Measurements from ENCODE around the gene GSN.
A peak's percentile ranks its signal among the peaks of the same experiment; 100 is the strongest.

The GSN gene

DNA sequence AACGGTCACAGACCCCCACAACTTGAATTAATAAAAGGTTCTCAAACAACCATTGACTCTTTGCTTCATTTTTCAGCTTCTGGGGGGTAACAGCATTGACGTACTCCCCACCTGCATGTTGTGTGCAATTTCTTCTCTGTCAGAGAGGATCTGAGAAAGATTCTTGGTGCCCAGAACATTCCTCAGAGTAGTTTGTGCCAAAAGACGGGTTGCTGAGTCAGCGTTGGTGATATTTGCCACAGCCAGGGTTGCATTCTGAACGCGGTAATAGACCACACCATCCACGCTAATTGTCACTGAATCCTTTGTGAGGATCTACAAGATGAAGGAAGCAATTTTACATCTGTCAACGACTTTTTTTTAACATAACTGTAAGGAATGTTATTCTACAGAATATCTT, 81.0 kb downstream of the GSN start:
- peaks cover 16% of the 10 kb centered on the region for H3K36me3 ChIP-seq
- H3K4me1 ChIP-seq (ENCODE audit: control insufficient read depth in 1 of 2, insufficient read depth in 1 of 2, low read depth in 1 of 2, low read length in 1 of 2), result peaks cover 45 to 47% of the 10 kb centered on the region in 2 experiments
- H3K4me3 ChIP-seq (ENCODE audit: low read depth in 1 of 2, low read length in 1 of 2), result no peak overlapping the region

GRCh38 chr9:121350036-121350435, 82.1 kb downstream of the GSN start:
- H3K4me3 ChIP-seq (ENCODE audit: low read depth in 1 of 2, low read length in 1 of 2), result no peak overlapping the region
- H3K4me1 ChIP-seq (ENCODE audit: control insufficient read depth in 1 of 2, insufficient read depth in 1 of 2, low read depth in 1 of 2, low read length in 1 of 2), result peaks cover 56% of the 10 kb centered on the region in 2 experiments
- TF ChIP-seq, protein P1, sequence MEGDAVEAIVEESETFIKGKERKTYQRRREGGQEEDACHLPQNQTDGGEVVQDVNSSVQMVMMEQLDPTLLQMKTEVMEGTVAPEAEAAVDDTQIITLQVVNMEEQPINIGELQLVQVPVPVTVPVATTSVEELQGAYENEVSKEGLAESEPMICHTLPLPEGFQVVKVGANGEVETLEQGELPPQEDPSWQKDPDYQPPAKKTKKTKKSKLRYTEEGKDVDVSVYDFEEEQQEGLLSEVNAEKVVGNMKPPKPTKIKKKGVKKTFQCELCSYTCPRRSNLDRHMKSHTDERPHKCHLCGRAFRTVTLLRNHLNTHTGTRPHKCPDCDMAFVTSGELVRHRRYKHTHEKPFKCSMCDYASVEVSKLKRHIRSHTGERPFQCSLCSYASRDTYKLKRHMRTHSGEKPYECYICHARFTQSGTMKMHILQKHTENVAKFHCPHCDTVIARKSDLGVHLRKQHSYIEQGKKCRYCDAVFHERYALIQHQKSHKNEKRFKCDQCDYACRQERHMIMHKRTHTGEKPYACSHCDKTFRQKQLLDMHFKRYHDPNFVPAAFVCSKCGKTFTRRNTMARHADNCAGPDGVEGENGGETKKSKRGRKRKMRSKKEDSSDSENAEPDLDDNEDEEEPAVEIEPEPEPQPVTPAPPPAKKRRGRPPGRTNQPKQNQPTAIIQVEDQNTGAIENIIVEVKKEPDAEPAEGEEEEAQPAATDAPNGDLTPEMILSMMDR (IDR thresholded peaks at IDR 0.05), result no peak
- no peaks in the 10 kb centered on the region for H3K27me3 ChIP-seq
- H3K27ac ChIP-seq, result peak overlapping the region; percentile 77
- H3K9me3 ChIP-seq, result no peaks in the 10 kb centered on the region
- H3K36me3 ChIP-seq, result peaks cover 10% of the 10 kb centered on the region

More for the DNA sequence above, 81.0 kb downstream of the GSN start:
- Histone ChIP-seq H3K9me3 (no peaks in the 10 kb centered on the region), H3K27me3 (no peaks in the 10 kb centered on the region), H3K27ac (peak overlapping the region; percentile 77)
- TF ChIP-seq, protein P1 (IDR thresholded peaks at IDR 0.05), result no peak

DNA sequence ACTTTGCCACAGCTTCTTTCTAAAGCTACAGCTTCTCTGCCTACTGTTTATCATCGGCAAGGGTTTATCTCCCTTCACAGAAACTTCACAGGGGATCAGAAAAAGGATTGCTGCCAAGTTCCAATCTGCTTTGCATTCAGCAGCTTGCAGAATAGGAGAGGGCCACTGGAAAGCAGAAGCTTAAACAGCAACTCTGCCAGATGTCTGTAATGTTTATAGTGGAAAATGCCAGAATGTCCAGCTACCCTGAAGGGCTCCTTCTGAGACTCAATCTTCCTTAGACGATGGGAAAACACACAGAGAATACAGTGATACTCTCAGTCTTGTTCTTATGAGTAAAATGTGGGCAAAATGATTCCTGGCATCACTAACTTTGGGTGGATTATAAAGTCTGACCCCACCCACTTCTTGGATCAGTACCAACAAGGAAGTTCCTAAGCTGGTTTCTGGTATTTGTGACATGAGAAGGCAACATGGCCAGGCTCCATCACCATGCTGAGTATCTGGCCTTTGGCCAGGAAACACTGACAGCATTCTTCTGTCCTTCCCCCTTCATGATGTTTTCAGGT, 83.1 kb downstream of the GSN start:
- H3K27me3 ChIP-seq, result no peaks in the 10 kb centered on the region
- TF ChIP-seq, protein P1 (IDR thresholded peaks at IDR 0.05), result no peak
- H3K4me1 ChIP-seq (ENCODE audit: control insufficient read depth in 1 of 2, insufficient read depth in 1 of 2, low read depth in 1 of 2, low read length in 1 of 2), result peaks cover 66% of the 10 kb centered on the region in 2 experiments
- no peak overlapping the region for H3K4me3 ChIP-seq (ENCODE audit: low read depth in 1 of 2, low read length in 1 of 2)
- H3K9me3 ChIP-seq, result no peaks in the 10 kb centered on the region
- H3K27ac ChIP-seq, result peak overlapping the region; percentile 77
- H3K36me3 ChIP-seq, result peaks cover 8% of the 10 kb centered on the region

- Histone ChIP-seq H3K27ac (peak overlapping the region; percentile 77), H3K27me3 (no peaks in the 10 kb centered on the region), H3K9me3 (no peaks in the 10 kb centered on the region), H3K4me1 (ENCODE audit: control insufficient read depth in 1 of 2, insufficient read depth in 1 of 2, low read depth in 1 of 2, low read length in 1 of 2) (peaks cover 89 to 90% of the 10 kb centered on the region in 2 experiments), H3K4me3 (ENCODE audit: low read depth in 1 of 2, low read length in 1 of 2) (peak overlapping the region; percentile 53 to 60), H3K36me3 (no peaks in the 10 kb centered on the region)
- TF ChIP-seq, protein P1 (IDR thresholded peaks at IDR 0.05), result no peak
These were observed 85.5 kb downstream of the GSN start for GRCh38 chr9:121353241-121354061.

GRCh38 chr9:121354141-121354540, 86.2 kb downstream of the GSN start:
- H3K9me3 ChIP-seq, result no peaks in the 10 kb centered on the region
- H3K4me1 ChIP-seq (ENCODE audit: control insufficient read depth in 1 of 2, insufficient read depth in 1 of 2, low read depth in 1 of 2, low read length in 1 of 2), result peaks cover 96 to 97% of the 10 kb centered on the region in 2 experiments
- H3K36me3 ChIP-seq, result no peaks in the 10 kb centered on the region
- peak overlapping the region; percentile 53 to 60 for H3K4me3 ChIP-seq (ENCODE audit: low read depth in 1 of 2, low read length in 1 of 2)
- no peaks in the 10 kb centered on the region for H3K27me3 ChIP-seq
- peak overlapping the region; percentile 77 for H3K27ac ChIP-seq
- TF ChIP-seq, protein P1 (IDR thresholded peaks at IDR 0.05), result no peak

Data from neutrophil (primary cell).